ENCODE data around the gene LRRC49.
"Not testable (repeated sequence)": the region's sequence is repeated elsewhere in the genome, so short reads cannot be mapped to it uniquely, and the experiment has no call there.

The LRRC49 gene

DNA sequence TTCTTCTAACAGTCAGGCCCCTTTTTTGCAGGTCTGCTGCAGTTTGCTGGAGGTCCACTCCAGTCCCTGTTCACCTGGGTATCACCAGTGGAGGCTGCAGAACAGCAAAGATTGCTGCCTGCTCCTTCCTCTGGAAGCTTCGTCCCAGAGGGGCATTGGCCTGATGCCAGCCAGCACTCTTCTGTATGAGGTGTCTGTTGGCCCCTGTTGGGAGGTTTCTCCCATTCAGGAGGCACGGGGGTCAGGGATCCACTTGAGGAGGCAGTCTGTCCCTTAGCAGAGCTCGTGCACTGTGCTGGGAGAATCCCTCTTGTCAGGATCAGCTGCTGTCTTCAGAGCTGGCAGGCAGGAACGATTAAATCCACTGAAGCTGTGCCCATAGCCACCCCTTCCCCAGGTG lies 138.6 kb downstream of the LRRC49 start:
- H2AFZ ChIP-seq (ENCODE audit: low read length, unreplicated experiment); H3K4me1 ChIP-seq (ENCODE audit: control insufficient read depth, insufficient read depth, low read length, unreplicated experiment); H3K4me3 ChIP-seq (ENCODE audit: low read depth, low read length); H3K27me3 ChIP-seq (ENCODE audit: insufficient read depth, low read length); H3K79me2 ChIP-seq (ENCODE audit: control insufficient read depth, insufficient read depth, low read length, unreplicated experiment); H3K27ac ChIP-seq (ENCODE audit: low read depth, low read length); H3K36me3 ChIP-seq (ENCODE audit: insufficient read depth, low read length): not testable (repeated sequence)

GRCh38 chr15:71035478-71035877 lies 142.9 kb downstream of the LRRC49 start:
- H3K27me3 ChIP-seq (ENCODE audit: insufficient read depth, low read length); H3K79me2 ChIP-seq (ENCODE audit: control insufficient read depth, insufficient read depth, low read length, unreplicated experiment); H3K36me3 ChIP-seq (ENCODE audit: insufficient read depth, low read length); H3K4me3 ChIP-seq (ENCODE audit: low read depth, low read length); H3K27ac ChIP-seq (ENCODE audit: low read depth, low read length); H3K4me1 ChIP-seq (ENCODE audit: control insufficient read depth, insufficient read depth, low read length, unreplicated experiment); H2AFZ ChIP-seq (ENCODE audit: low read length, unreplicated experiment): not testable (repeated sequence)

DNA sequence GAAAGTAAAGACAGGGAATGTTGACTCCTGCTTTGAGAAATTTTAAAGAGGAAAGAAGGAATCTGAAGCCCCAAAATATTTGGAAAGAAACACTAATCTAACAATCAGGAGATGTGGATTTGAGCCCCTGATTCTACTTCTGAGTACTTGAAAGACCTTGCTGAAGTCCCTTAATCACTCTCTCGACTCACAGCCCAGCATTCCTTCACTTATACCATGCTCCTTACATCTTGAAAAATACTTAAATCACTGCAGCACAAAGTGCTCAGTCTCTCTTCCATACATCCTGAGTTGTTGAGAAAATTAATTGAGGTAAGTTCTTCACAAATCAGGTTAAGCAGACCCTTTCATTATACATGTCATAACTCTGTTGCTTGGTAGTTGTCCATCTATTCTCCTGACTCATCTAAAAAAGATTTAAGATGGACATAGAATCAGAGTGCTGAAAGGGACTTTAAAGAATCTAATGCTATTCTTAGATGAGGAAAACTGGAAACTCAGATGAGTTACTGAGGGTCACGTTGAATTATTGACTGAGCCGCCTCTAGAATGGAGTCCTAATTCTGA lies 149.8 kb downstream of the LRRC49 start:
- H3K27ac ChIP-seq (ENCODE audit: low read depth, low read length): peak overlapping the region; percentile 71
- peaks cover 28% of the 10 kb centered on the region for H3K4me1 ChIP-seq (ENCODE audit: control insufficient read depth, insufficient read depth, low read length, unreplicated experiment)
- H3K4me3 ChIP-seq (ENCODE audit: low read depth, low read length): no peak overlapping the region
- 0 out of 2 replicates have a peak, but pooled peaks cover 3% of the 10 kb centered on the region for H3K36me3 ChIP-seq (ENCODE audit: insufficient read depth, low read length)
- no peak overlapping the region for H2AFZ ChIP-seq (ENCODE audit: low read length, unreplicated experiment)
- H3K79me2 ChIP-seq (ENCODE audit: control insufficient read depth, insufficient read depth, low read length, unreplicated experiment): no peaks in the 10 kb centered on the region
- H3K27me3 ChIP-seq (ENCODE audit: insufficient read depth, low read length): no peaks in the 10 kb centered on the region

DNA sequence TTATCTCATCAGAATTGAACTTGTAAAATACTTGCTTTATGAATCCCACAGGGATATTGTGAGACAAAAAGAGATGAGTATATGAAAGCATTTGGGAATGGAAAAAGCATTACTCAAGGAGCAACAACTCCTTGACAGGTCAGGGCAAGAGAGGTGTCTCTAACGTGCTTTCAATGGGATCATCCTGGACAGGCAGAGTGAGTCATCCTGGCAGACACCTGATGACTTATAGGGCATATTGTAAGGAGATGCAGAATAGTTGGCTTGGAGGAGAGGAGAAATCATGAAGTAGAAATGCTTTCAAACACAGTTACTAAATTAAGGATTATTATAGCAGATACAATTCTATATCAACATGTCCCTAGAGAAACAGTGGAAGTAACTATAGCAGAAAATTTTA lies 150.7 kb downstream of the LRRC49 start:
- H3K79me2 ChIP-seq (ENCODE audit: control insufficient read depth, insufficient read depth, low read length, unreplicated experiment): no peaks in the 10 kb centered on the region
- no peaks in the 10 kb centered on the region for H3K27me3 ChIP-seq (ENCODE audit: insufficient read depth, low read length)
- H2AFZ ChIP-seq (ENCODE audit: low read length, unreplicated experiment): no peak overlapping the region
- H3K27ac ChIP-seq (ENCODE audit: low read depth, low read length): peak overlapping the region; percentile 71
- no peak overlapping the region for H3K4me3 ChIP-seq (ENCODE audit: low read depth, low read length)
- H3K36me3 ChIP-seq (ENCODE audit: insufficient read depth, low read length): no peaks in the 10 kb centered on the region
- peaks cover 30% of the 10 kb centered on the region for H3K4me1 ChIP-seq (ENCODE audit: control insufficient read depth, insufficient read depth, low read length, unreplicated experiment)

DNA sequence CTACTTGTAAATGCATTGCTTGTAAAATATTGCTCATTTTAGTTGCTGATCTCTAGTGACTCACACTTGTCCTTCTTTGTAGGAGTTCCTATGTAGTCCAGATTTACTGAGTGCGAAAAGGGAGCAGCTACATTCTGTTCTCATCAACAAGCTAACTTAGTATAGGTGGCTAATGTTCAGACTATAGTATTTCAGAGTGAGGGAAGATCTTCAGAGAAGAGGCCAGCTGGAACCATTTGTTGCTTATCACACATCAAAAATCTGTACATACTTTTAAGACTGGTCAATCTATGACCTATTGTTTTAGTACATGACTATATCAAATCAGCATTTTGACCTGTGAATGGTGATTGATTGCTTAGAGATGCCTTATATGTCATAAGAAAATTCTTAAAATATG lies 151.4 kb downstream of the LRRC49 start:
- peak overlapping the region; percentile 71 for H3K27ac ChIP-seq (ENCODE audit: low read depth, low read length)

GRCh38 chr15:71046146-71046545 lies 153.5 kb downstream of the LRRC49 start:
- not testable (repeated sequence) for H3K4me3 ChIP-seq (ENCODE audit: low read depth, low read length); H3K36me3 ChIP-seq (ENCODE audit: insufficient read depth, low read length); H2AFZ ChIP-seq (ENCODE audit: low read length, unreplicated experiment); H3K79me2 ChIP-seq (ENCODE audit: control insufficient read depth, insufficient read depth, low read length, unreplicated experiment); H3K27me3 ChIP-seq (ENCODE audit: insufficient read depth, low read length); H3K27ac ChIP-seq (ENCODE audit: low read depth, low read length)
- peaks cover 51% of the 10 kb centered on the region for H3K4me1 ChIP-seq (ENCODE audit: control insufficient read depth, insufficient read depth, low read length, unreplicated experiment)

More for the DNA sequence above, 151.4 kb downstream of the LRRC49 start:
- Histone ChIP-seq H3K27me3 (ENCODE audit: insufficient read depth, low read length) (no peaks in the 10 kb centered on the region), H3K36me3 (ENCODE audit: insufficient read depth, low read length) (no peaks in the 10 kb centered on the region), H3K4me1 (ENCODE audit: control insufficient read depth, insufficient read depth, low read length, unreplicated experiment) (peaks cover 35% of the 10 kb centered on the region), H3K4me3 (ENCODE audit: low read depth, low read length) (no peak overlapping the region), H2AFZ (ENCODE audit: low read length, unreplicated experiment) (no peak overlapping the region), H3K79me2 (ENCODE audit: control insufficient read depth, insufficient read depth, low read length, unreplicated experiment) (no peaks in the 10 kb centered on the region)

DNA sequence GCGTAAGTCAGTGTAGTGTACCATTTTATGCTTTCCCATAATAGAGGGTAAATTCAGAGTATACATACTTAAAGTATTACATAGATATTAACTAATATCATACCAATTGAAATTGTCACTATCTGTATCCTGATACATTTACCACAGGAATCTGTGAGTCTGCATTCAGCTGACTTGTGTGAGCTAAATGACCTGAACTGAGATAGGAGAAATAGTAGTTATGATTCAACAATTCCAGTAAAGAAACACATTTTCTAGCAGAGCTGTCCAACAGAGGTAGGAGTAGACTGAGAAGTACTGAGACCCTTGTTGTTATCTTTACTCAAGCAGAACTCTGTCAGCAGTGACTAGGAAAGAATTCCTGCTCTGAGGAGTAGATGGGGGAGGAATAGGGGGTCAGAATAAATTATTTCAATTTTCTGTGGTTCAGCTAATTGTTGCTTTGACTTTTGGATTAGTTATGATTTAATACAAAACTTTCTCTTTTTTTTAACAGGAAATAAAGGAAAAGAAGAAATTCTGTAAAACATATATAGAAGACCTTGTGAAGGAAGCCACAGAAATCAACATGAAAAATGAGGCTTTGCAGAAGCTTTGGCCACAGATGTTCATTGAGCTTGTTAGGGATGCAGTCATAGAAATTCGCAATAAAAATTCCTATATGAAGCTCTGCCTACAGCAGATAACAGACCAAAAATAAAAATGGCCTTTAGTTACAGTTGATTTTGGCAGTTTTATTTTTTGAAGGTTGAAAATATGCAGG lies 156.5 kb downstream of the LRRC49 start:
- Histone ChIP-seq H3K4me1 (ENCODE audit: control insufficient read depth, insufficient read depth, low read length, unreplicated experiment) (peaks cover 50% of the 10 kb centered on the region), H2AFZ (ENCODE audit: low read length, unreplicated experiment) (no peak overlapping the region), H3K27ac (ENCODE audit: low read depth, low read length) (peak overlapping the region; percentile 98), H3K27me3 (ENCODE audit: insufficient read depth, low read length) (no peaks in the 10 kb centered on the region), H3K79me2 (ENCODE audit: control insufficient read depth, insufficient read depth, low read length, unreplicated experiment) (no peaks in the 10 kb centered on the region), H3K36me3 (ENCODE audit: insufficient read depth, low read length) (no peaks in the 10 kb centered on the region), H3K4me3 (ENCODE audit: low read depth, low read length) (no peak overlapping the region)

- Histone ChIP-seq H2AFZ (ENCODE audit: low read length, unreplicated experiment) (no peak overlapping the region), H3K36me3 (ENCODE audit: insufficient read depth, low read length) (no peaks in the 10 kb centered on the region), H3K27me3 (ENCODE audit: insufficient read depth, low read length) (no peaks in the 10 kb centered on the region), H3K4me1 (ENCODE audit: control insufficient read depth, insufficient read depth, low read length, unreplicated experiment) (peaks cover 52% of the 10 kb centered on the region), H3K4me3 (ENCODE audit: low read depth, low read length) (no peak overlapping the region), H3K27ac (ENCODE audit: low read depth, low read length) (peak overlapping the region; percentile 98), H3K79me2 (ENCODE audit: control insufficient read depth, insufficient read depth, low read length, unreplicated experiment) (no peaks in the 10 kb centered on the region)
Measured at GRCh38 chr15:71049706-71050422, 157.2 kb downstream of the LRRC49 start.

DNA sequence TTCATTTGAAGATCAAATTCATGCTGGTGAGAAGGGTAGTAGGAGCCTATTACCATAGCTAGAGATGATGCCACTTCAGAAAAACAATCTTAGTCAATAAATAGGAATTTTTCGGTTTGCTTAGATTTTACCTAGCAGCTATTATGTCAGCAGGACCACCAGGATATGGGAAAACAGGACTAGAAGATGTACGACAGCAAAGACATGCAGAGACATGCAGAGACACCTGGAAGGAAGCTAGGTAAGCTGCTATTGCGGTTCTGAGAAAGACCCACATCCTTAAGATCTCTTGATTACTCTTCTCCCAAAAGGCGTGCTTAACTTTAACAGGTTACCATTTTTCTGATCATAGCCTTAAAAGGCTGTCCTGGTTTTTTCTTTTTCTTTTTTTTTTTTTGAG lies 157.8 kb downstream of the LRRC49 start:
- H3K27ac ChIP-seq (ENCODE audit: low read depth, low read length): peak overlapping the region; percentile 98
- no peaks in the 10 kb centered on the region for H3K79me2 ChIP-seq (ENCODE audit: control insufficient read depth, insufficient read depth, low read length, unreplicated experiment)
- no peaks in the 10 kb centered on the region for H3K36me3 ChIP-seq (ENCODE audit: insufficient read depth, low read length)
- no peak overlapping the region for H3K4me3 ChIP-seq (ENCODE audit: low read depth, low read length)
- no peaks in the 10 kb centered on the region for H3K27me3 ChIP-seq (ENCODE audit: insufficient read depth, low read length)
- peaks cover 56% of the 10 kb centered on the region for H3K4me1 ChIP-seq (ENCODE audit: control insufficient read depth, insufficient read depth, low read length, unreplicated experiment)
- H2AFZ ChIP-seq (ENCODE audit: low read length, unreplicated experiment): no peak overlapping the region

DNA sequence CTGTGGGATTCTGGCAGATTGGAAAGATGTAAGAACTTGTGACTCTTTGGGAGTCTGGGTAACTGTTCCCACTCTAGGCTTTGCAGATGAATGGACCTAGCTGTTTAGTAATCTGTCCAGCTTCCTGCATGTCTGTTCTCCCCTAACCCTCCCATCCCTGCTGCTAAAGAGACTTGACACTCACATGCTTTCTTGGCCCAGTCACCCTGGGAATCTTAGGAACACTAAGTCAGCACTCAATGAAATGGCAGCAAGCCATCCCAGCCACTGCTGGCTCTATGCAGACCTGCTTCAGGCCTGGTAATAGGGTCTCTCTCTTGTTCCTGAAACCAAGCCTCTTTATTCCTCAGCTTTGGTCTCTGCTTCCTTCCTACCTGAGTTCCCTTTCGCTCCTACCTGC lies 158.9 kb downstream of the LRRC49 start:
- no peaks in the 10 kb centered on the region for H3K27me3 ChIP-seq (ENCODE audit: insufficient read depth, low read length)
- no peak overlapping the region for H3K4me3 ChIP-seq (ENCODE audit: low read depth, low read length)
- H3K79me2 ChIP-seq (ENCODE audit: control insufficient read depth, insufficient read depth, low read length, unreplicated experiment): no peaks in the 10 kb centered on the region
- H3K36me3 ChIP-seq (ENCODE audit: insufficient read depth, low read length): no peaks in the 10 kb centered on the region
- peak overlapping the region; percentile 46 for H3K27ac ChIP-seq (ENCODE audit: low read depth, low read length)
- no peak overlapping the region for H2AFZ ChIP-seq (ENCODE audit: low read length, unreplicated experiment)
- peaks cover 63% of the 10 kb centered on the region for H3K4me1 ChIP-seq (ENCODE audit: control insufficient read depth, insufficient read depth, low read length, unreplicated experiment)

GRCh38 chr15:71052356-71052755 lies 159.7 kb downstream of the LRRC49 start:
- Histone ChIP-seq H3K4me1 (ENCODE audit: control insufficient read depth, insufficient read depth, low read length, unreplicated experiment) (peaks cover 63% of the 10 kb centered on the region), H3K27me3 (ENCODE audit: insufficient read depth, low read length) (no peaks in the 10 kb centered on the region), H3K36me3 (ENCODE audit: insufficient read depth, low read length) (no peaks in the 10 kb centered on the region), H2AFZ (ENCODE audit: low read length, unreplicated experiment) (no peak overlapping the region), H3K27ac (ENCODE audit: low read depth, low read length) (peak overlapping the region; percentile 51), H3K79me2 (ENCODE audit: control insufficient read depth, insufficient read depth, low read length, unreplicated experiment) (no peaks in the 10 kb centered on the region), H3K4me3 (ENCODE audit: low read depth, low read length) (no peak overlapping the region)

Measured in ACC112 (cell line).